Measurements from ENCODE around the gene SDF4.
A peak's percentile ranks its signal among the peaks of the same experiment; 100 is the strongest.

The SDF4 gene

GRCh38 chr1:1231400-1232207, at the start of gene SDF4:
SDF4 (minus strand) TSS chr1:1232001; CDS start chr1:1228772, 3,229 bp downstream.
- DNase-seq: peak; percentile 94

- DNase-seq: no peak
Measured at GRCh38 chr1:1280782-1281481, 49.1 kb upstream of the SDF4 start.

- no peak for DNase-seq
Measured at GRCh38 chr1:1279028-1279427, 47.2 kb upstream of the SDF4 start.

GRCh38 chr1:1278620-1279019, 46.8 kb upstream of the SDF4 start:
- no peak for DNase-seq

GRCh38 chr1:1275836-1276235, 44.0 kb upstream of the SDF4 start:
- no peak for DNase-seq

- DNase-seq: no peak
Measured at GRCh38 chr1:1274931-1275431, 43.2 kb upstream of the SDF4 start.

- DNase-seq: no peak
Measured at GRCh38 chr1:1274299-1274930, 42.6 kb upstream of the SDF4 start.

- DNase-seq: peak; percentile 85
Measured at GRCh38 chr1:1273512-1274298, 41.9 kb upstream of the SDF4 start, which contains the start of gene UBE2J2. UBE2J2 (minus strand) TSS chr1:1273854; CDS start chr1:1267992, 5,862 bp downstream.

- DNase-seq: no peak
Measured at GRCh38 chr1:1273209-1273511, 41.4 kb upstream of the SDF4 start.

- DNase-seq: no peak
Measured at GRCh38 chr1:1272341-1273208, 40.8 kb upstream of the SDF4 start.

GRCh38 chr1:1270813-1271212, 39.0 kb upstream of the SDF4 start:
- no peak for DNase-seq

GRCh38 chr1:1268284-1268682, 36.5 kb upstream of the SDF4 start:
- DNase-seq: no peak

GRCh38 chr1:1267488-1268283, 35.9 kb upstream of the SDF4 start:
- no peak for DNase-seq

- DNase-seq: peak; percentile 58
Measured at GRCh38 chr1:1264868-1265272, 33.1 kb upstream of the SDF4 start.

GRCh38 chr1:1264026-1264425, 32.2 kb upstream of the SDF4 start:
- no peak for DNase-seq

GRCh38 chr1:1262758-1263157, 31.0 kb upstream of the SDF4 start:
- DNase-seq: no peak

GRCh38 chr1:1262071-1262470, 30.3 kb upstream of the SDF4 start:
- peak; percentile 90 for DNase-seq

GRCh38 chr1:1260843-1261560, 29.2 kb upstream of the SDF4 start:
- DNase-seq: peak; percentile 94

GRCh38 chr1:1259951-1260600, 28.3 kb upstream of the SDF4 start:
- peak; percentile 65 for DNase-seq

- no peak for DNase-seq
Measured at GRCh38 chr1:1259540-1259939, 27.7 kb upstream of the SDF4 start.

Measured in hematopoietic multipotent progenitor cell treated with erythropoietin and hydrocortisone succinate and interleukin-3 and kit ligand, for 8 days (in vitro differentiated cells).